Measurements from ENCODE around the gene HRNR. TPM values are rescaled to one million over a fixed set of nuclear protein-coding genes. Genes with fewer than 3 reads are reported as not detected.

Gene HRNR
- total RNA-seq, 2 donors from 2014 or later, result 0.05 TPM; not detected in 1

DNA sequence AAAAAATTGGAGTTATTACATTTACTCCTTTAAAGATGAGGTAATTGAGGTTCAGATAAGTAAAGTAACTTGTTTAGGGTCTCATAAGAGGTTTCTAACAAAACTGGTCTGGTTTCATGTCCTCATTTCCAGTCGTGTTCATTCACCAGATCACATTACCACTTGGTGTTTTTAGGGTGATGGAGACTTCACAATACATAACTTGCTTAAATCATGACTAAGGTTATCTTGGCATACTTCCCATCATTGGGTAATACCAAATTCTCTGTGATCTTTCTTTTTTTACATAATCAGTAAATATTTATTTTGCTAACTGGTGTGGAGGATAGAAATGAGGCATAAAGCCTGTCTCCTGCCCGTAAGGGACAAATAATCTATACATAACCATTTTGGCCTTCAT lies 33.4 kb downstream of the HRNR start:
- intact Hi-C loops (cut with DNase I), result no loop called here
- DNase-seq (ENCODE audit: low spot score), result no peak

DNA sequence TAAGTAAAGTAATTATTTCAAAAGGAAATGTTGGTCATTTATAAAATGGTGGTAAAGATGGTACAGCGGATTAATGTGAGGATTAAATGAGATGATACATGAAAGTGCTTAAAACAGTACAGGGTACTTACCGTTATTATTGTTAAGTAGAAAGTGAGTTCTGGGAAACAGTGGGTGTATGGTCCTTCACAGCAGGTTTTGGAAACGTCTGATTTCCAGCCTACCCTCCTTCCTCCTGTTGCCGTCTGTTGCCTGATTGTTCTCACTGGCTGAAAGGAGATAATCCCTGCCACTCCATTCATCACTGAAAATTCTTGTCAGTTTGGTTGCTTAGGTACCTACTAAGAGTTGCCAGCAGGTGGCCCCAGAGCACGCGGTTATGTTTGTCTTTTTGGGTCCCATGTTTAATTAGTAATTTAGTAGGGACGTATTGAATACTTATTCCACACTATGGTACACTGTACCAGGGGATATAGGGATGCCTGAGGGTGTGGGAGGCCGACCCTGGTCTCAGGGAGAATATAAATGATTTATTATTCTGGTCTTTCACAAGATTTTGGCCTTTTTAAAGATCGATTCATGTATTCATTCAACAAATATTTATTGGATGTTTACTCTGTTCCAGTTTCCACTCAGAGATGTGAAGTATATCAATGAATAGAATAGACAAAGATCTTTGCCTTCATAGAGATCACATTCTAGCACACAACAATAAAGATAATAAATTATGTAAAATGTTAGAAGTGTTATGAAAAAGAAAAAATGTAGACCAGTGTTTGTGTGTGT lies 34.1 kb downstream of the HRNR start:
- peak; percentile 80 for DNase-seq (ENCODE audit: low spot score)
- intact Hi-C loops (cut with DNase I), result loop anchor here (5.0 to 10.0 kb wide), 2 partner anchors 135 to 252 kb away; no protein-coding TSS in a partner anchor

DNA sequence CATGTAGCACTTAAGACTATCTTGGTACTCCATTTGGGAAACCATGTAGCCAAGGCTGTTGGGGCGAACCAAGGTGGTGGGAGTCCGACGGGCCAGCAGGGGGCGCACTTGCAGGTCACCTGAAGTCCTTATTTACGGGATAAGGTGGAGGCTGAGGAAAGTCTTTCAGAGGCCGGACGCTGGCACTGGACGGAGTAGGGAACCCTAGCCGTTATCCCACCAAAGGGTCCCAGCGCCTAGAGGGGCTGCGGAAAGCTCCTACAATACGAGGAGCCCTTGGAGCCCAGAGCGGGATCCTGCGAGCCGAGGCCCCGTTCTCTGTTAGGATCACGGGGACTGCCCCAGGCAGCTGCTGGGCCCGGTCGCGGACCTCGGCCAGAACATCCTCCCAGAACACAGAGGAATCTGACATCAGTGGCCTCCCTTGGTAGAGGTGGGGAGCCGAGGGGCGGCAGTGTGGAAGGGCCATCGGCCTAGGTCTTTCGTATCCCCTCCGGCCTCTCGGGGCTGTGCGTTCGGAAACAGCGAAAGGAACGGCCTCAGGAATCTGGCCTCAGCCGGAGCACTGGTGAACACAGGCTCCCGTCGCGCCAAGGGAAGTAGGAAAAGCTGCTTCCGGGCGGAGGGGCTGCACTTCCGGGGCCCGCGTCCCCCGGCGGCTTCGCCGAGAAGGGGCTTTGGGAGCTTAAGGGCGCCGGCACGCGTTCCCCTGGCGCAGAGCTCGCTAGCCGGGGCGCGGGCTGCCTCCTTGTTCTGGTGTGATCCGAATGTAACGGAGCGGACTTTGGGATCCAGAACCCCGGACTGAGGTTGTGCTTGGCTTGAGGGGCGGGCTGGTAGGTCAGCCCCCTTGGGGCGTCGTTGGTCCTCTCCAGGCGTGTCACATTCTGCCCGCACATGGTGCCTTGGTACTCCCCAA lies 35.1 kb downstream of the HRNR start:
- DNase-seq (ENCODE audit: low spot score), result peak; percentile 81
- intact Hi-C loops (cut with DNase I), result loop anchor here (5.0 to 10.0 kb wide), 2 partner anchors 134 to 253 kb away; no protein-coding TSS in a partner anchor

DNA sequence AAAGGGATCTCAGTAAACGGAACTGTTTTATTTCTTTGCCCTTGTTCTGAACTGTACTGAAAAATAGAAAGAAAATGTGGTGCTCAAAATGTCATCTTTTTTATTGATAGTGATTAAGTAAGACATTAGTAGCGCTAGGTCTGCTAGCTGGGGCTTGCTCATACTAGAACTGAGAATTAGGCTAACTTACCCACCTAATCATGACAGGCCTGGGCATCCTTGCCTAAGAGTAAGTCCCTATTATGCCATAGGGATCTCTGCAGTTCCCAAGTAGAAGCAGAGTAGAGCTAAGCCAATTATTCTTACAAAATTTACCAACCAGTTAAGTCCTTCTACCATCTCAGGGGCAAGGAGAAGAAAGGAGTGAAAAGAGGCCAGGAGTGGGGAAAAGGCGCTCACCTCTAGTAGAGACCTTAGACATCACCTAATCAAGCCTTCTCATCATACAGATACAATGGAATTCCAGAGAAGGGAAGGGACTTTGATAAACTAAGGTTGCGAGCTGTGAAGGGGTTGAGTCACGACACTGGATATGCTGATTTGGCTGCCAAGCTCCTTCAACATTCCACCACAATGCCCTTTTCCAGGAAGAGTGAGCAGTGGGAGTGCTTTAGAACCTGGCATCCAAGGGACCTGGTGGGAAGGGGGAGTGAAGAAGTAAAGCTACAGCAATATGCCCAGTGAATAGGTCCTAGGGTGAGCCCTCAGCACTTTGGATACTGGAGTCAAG lies 37.3 kb downstream of the HRNR start:
- DNase-seq (ENCODE audit: low spot score), result no peak
- intact Hi-C loops (cut with DNase I), result loop anchor here (2.0 to 10.0 kb wide), 3 partner anchors 46 to 256 kb away; no protein-coding TSS in a partner anchor

DNA sequence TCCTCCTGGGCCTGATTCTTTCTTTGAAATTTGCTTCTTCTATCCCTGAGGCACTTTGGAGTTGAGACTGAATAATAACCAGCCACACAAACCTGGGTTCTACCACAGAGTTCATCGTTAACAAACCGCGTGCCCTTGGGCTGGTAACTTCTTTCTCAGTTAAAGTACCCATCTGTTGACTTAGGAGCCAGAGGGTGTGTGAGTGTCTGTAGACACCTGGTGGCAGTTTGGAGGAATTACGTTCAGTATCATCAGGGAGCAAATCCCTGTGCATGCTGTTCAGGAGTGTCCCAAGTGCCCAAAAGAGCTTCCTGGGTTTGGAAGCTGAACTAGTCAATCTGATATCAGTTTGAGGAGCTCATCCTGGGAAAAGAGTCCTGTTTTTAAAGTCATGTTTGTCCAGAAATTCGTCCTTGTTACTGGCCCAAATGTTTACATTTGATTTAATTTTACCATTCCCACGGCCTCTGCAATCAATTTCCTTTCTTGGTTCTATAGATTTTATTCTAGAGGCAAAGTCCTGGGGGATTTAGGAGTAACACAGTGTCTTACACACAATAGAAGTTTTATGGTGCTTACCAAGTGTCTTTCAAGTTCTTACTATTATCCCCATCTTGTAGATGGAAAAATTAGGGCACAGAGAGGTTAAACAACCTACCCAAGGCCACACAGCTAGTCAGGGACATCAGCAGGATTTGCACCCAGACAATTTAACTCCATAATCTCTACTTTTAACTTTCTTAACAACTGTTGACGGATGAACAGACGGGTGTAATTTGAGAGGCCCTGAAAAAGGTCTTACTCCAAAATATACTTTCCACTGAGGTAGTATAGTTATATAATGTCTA lies 38.2 kb downstream of the HRNR start:
- DNase-seq (ENCODE audit: low spot score), result no peak
- intact Hi-C loops (cut with DNase I), result loop anchor here (2.0 to 10.0 kb wide), 3 partner anchors 45 to 257 kb away; no protein-coding TSS in a partner anchor

DNA sequence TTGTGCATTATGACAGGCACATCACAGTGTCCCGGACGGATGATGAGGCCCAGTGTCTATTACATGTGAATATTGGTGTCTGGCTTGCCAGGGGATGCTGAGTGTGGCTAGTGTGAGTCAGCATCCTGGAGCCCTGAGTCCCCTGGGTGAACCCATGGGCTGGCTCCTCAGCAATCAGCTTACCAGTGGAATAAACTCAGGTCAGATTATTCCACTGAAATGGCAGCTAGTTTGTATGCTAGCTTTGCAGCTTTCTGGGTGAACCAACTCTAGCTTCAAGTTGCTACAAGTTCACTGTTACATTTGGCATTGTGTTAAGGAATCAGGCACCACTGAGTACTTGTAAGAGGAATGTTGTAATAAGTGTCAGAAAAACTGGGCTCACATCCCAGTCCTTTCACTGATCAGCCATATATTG lies 41.0 kb downstream of the HRNR start:
- intact Hi-C loops (cut with DNase I), result loop anchor here in 1 of 2 donors (10.0 kb wide), 1 partner anchor 128 kb away; no protein-coding TSS in a partner anchor
- DNase-seq (ENCODE audit: low spot score), result peak; percentile 83

DNA sequence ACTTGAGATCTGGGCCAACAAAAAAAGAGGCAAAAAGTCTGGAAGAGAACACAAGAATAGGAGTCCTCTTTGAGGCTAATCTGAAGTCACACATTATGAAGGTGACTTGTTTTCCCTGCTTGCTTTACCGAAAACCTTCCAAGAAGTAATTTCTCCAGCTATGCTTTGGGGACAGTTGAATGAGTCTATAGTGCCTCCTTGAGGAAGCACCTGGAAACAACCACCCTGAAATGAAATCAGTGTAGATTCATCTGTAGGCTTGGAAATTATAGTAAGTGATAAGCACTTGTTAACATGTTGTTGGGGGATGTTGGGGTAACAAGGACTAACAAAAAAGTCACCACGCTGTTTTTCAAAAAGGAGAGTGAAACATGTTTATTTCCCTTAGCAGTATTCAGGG lies 41.6 kb downstream of the HRNR start:
- intact Hi-C loops (cut with DNase I), result loop anchor here in 1 of 2 donors (10.0 kb wide), 1 partner anchor 128 kb away; no protein-coding TSS in a partner anchor
- DNase-seq (ENCODE audit: low spot score), result no peak

DNA sequence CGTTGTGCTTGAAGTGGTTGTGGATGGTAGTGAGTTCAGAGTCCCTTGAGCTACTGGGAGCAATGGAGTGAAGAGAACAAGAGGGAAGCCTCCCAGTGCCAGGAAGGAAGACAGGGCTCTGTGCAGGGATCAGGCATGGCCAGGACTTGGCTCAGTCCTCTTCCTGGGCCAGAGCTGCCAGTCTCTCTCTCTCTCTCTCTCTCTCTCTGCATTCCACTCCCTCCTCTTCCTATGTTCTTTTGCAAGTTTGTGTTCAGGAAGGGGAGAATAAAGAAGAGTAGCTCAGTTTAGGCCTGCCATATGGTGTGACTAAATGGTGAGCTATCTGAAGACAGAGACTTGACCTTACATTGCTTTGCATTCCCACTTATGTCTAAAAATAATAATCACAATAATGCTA lies 44.4 kb downstream of the HRNR start:
- DNase-seq (ENCODE audit: low spot score), result no peak
- intact Hi-C loops (cut with DNase I), result no loop called here

DNA sequence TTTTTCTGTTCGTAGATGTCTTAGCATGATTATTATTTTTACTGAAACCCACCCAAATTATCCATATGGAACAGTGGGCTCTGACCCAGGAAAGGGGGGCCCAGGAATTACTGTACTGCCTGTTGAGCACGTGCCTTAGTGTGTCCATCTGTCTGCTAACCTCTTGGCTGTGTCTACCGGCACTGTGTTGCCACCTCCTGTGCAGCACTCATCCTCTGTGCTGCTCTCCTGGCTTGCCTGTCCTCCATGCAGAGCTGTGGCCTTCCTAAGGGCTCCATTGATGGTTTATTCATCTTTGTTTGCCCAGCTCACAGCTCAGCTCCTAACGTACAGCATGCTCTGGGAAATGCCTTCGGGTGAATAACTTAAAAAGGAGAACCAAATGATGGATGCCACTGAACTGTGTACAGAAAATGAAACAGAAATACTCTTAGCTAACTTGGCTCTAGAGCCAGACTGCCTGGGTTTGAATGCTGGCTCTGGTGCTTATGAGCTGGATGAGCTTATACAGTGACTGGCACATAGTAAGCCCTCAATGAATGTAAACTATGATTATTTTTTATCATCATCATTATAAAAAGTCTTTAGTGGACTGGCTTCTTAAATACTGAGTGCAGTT lies 53.6 kb downstream of the HRNR start:
- intact Hi-C loops (cut with DNase I), result no loop called here

DNA sequence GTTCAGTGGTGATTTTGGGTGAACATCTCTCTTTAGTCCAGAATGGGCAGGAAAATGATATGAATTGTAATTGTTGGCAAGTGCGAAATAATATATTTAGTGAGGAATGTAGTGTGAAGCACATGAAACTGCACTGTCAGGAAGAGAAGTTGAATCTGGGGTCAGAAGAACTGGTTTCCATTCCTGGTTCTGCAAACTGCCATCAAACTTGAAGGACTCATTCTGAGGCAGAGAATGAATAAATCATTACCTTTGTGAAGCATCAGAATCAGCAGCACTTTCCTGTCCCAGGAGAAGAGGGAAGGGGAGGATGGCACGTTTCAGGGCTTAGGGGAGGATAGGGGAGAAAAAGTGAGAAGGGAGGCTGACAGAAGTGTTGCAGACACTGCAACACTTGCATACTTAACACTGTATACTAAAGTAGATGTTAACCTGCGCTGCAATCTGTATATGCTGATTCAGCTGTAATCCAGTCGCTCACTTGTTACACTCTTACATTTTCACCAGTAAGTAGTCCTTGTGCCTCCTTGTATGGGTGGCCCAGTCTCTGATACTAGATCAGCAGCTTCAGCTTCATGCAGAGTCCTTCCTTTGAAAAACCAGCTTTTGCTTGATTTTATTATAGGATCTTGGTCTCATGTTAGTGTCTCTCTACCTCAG lies 54.5 kb downstream of the HRNR start:
- intact Hi-C loops (cut with DNase I), result no loop called here
- no peak for DNase-seq (ENCODE audit: low spot score)

More for the DNA sequence above, 53.6 kb downstream of the HRNR start:
- DNase-seq (ENCODE audit: low spot score), result no peak

DNA sequence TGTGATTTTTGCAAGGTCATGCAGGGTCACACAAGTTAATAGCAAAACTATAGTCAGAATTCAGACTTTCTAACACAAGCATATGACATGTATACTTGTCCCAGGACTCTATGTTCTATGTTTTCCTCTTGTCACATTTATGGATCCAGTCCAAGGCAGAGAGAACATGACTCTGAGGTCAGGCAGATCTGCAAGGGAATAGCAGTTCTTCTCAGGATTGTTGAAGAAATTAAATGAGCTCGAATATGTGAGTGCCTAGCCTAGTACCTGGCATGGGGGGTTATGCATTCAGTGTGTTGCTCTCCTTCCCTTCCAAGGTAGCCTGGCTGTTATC lies 55.5 kb downstream of the HRNR start:
- intact Hi-C loops (cut with DNase I), result no loop called here
- no peak for DNase-seq (ENCODE audit: low spot score)

DNA sequence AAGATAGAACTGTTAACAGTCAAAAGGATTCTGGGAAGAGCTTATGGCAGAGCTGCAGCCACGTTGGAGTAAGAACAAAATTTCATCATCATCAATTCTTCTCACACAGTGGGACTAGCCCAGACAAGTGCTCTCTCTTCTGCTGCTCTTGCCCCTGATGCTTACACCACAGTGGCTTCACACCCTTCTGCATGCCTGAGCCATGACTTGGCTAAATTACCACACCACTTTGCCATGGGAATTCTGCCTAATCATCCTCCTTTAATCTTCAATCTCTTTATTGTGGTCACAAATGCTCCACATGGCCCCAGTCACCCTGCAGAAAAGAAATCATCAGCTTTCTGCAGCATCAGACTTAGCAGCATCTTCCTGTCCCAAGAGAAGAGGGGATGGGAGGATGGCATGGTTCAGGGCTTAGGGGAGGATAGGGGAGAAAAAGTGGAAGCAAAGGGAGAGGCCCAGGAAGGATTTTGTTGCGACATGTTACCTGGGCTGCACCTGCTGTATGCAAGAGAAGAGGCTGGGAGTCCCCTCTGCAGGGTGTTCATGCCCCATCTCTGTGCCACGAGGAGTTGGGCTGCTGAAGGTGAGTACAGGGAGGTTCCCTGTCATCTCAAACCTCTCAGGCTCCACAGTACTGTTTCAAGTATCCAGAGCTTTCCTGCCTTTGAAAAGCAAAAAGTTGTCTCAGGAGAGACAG lies 56.0 kb downstream of the HRNR start:
- intact Hi-C loops (cut with DNase I), result no loop called here
- no peak for DNase-seq (ENCODE audit: low spot score)

DNA sequence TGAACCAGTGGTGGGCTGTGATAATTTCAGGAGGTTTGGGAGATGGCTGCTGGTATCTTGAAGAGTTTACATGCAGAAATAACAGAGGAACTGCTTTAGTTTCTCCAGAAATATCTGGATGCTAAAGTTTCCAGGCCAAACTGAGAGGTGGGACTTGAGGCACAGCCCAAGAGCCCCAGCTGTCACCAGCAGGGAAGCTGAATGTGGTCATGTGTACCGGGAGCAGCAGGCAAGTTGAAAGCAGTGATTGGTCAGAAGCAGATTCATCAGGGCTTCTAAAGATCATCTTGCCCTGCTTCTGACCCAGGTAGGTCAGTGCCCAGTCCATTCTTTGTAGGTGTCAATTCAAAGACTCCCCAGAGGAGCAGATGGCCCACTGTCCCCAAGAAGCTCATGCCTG lies 57.0 kb downstream of the HRNR start:
- intact Hi-C loops (cut with DNase I), result no loop called here
- DNase-seq (ENCODE audit: low spot score), result no peak

DNA sequence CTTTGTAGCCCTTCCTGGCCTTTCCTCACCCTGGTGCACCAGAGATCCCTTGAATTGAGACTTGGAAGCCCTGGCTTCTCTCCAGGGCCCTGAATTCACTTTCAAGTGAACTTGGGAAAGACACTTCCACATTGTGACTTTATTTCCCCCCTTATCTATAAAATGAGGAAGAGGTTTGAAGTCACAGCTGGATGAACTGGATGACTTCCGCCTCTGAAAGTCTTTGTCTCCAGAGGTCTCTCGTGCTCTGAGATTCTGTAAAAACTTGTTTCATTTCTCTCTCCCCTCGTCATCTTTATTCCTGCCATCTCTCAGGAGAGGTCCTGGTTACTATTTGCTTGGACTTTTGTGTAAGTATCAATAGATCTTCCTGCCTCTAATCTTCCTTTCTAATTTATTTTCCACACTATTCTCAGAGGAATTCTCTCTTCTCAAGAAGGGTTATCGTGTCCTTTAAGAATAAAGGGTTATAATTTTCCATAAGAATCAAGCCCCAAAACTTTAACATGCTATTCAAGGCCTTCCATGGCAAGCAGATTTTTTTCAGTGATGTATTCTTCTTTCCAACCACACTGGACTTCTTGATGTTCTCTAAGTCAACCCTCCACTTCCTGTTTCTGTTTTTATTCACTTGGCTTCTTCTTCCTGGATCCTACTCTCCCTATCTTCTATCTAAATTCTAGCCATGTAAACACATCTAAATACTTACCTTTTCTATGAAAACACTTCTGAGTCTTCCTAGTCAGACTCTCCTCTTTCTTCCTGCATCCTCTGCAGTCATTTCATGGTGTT lies 58.5 kb downstream of the HRNR start:
- DNase-seq (ENCODE audit: low spot score), result no peak
- intact Hi-C loops (cut with DNase I), result no loop called here

DNA sequence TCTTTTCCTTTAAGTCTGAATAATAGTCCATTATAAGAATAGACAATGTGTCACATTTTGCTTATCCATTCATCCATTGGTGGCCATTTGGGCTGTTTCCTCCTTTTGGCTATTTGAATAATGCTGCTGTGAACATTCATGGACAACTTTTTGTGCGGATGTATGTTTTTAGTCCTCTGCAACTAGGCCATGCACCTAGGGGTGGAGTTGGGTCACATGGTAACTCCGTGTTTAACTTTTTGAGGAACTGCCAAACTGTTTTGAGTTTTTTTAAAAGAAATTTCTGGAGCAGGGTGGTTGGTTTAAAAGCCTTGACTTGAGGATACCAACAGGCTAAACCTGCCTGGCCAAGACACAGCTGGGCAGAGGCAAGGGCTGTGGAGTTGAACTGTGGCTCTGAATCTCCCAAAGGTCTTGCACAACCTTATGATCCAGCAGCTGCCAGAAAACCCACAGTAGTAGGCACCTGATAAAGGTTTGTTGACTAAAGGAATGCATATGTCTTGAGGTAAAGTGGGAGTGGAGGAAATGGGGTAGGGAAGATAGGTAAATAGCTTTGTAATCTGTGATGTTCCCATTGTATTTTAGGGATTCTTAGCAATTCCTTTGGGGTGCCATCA lies 59.4 kb downstream of the HRNR start:
- no peak for DNase-seq (ENCODE audit: low spot score)
- intact Hi-C loops (cut with DNase I), result no loop called here
